HG03045 (cell line): ENCODE results near the gene CIDEC.
"Not testable (repeated sequence)": the region's sequence is repeated elsewhere in the genome, so short reads cannot be mapped to it uniquely, and the experiment has no call there.

Source experiments
- ATAC-seq: cut with Tn5 transposase; IDR thresholded peaks from one replicate; pipeline ENCODE4 v1.9.1; 2021; ENCODE audit warnings: mild to moderate bottlenecking, moderate library complexity; ENCODE audit not compliant: unreplicated experiment

Gene CIDEC

GRCh38 chr3:9851383-9851782 lies 28.7 kb downstream of the CIDEC start:
- not testable (repeated sequence) for ATAC-seq

GRCh38 chr3:9848860-9849259 lies 31.2 kb downstream of the CIDEC start:
- ATAC-seq = not testable (repeated sequence)

- not testable (repeated sequence) for ATAC-seq
Observed at GRCh38 chr3:9847870-9848269, 32.2 kb downstream of the CIDEC start.

GRCh38 chr3:9846931-9847488 lies 33.0 kb downstream of the CIDEC start:
- no peak for ATAC-seq

GRCh38 chr3:9846231-9846630 lies 33.8 kb downstream of the CIDEC start:
- no peak for ATAC-seq

GRCh38 chr3:9843715-9844438 lies 36.2 kb downstream of the CIDEC start, which contains the start of gene RPUSD3:
Gene RPUSD3 (minus strand): TSS chr3:9844008. CDS start chr3:9843990, 18 bp downstream.
- peak; percentile 97 for ATAC-seq

- no peak for ATAC-seq
Observed at GRCh38 chr3:9841015-9841414, 39.0 kb downstream of the CIDEC start.

- ATAC-seq = no peak
Observed at GRCh38 chr3:9838856-9839255, 41.2 kb downstream of the CIDEC start.

GRCh38 chr3:9837701-9838582 lies 42.1 kb downstream of the CIDEC start:
- ATAC-seq = no peak

GRCh38 chr3:9834520-9835380 lies 45.3 kb downstream of the CIDEC start:
- ATAC-seq = no peak

- ATAC-seq = no peak
Observed at GRCh38 chr3:9833078-9833477, 47.0 kb downstream of the CIDEC start.

- ATAC-seq = no peak
Observed at GRCh38 chr3:9831253-9831652, 48.8 kb downstream of the CIDEC start.

- ATAC-seq = no peak
Observed at GRCh38 chr3:9828801-9829755, 51.0 kb downstream of the CIDEC start.

- ATAC-seq = no peak
Observed at GRCh38 chr3:9826815-9827573, 53.1 kb downstream of the CIDEC start.

- ATAC-seq = no peak
Observed at GRCh38 chr3:9825451-9826040, 54.5 kb downstream of the CIDEC start.

GRCh38 chr3:9820946-9821345 lies 59.1 kb downstream of the CIDEC start:
- ATAC-seq = no peak

GRCh38 chr3:9820543-9820942 lies 59.5 kb downstream of the CIDEC start:
- ATAC-seq = no peak

- no peak for ATAC-seq
Observed at GRCh38 chr3:9818666-9819335, 61.3 kb downstream of the CIDEC start.
